HG03469 (cell line): ENCODE results near the gene LRRC59.
"Not testable (repeated sequence)": the region's sequence is repeated elsewhere in the genome, so short reads cannot be mapped to it uniquely, and the experiment has no call there.

ENCODE experiments used
- ATAC-seq: cut with Tn5 transposase; IDR thresholded peaks from one replicate; pipeline ENCODE4 v1.9.1; 2021; ENCODE audit warnings: mild to moderate bottlenecking, moderate library complexity, moderate number of reproducible peaks; ENCODE audit not compliant: unreplicated experiment

Gene LRRC59

GRCh38 chr17:50397111-50397918 lies at the start of gene LRRC59:
Gene LRRC59, minus strand, starts transcription at chr17:50397523. Its CDS starts 206 bp downstream, at chr17:50397317.
- peak; percentile 89 for ATAC-seq

- no peak for ATAC-seq
These were observed 48.5 kb upstream of the LRRC59 start for GRCh38 chr17:50445730-50446325.

- no peak for ATAC-seq
These were observed 47.8 kb upstream of the LRRC59 start for GRCh38 chr17:50444841-50445715.

- ATAC-seq = no peak
These were observed 46.2 kb upstream of the LRRC59 start for GRCh38 chr17:50443505-50443974.

GRCh38 chr17:50440838-50441829 lies 43.8 kb upstream of the LRRC59 start:
- ATAC-seq = no peak

- no peak for ATAC-seq
These were observed 43.0 kb upstream of the LRRC59 start for GRCh38 chr17:50440172-50440837.

GRCh38 chr17:50439008-50439407 lies 41.7 kb upstream of the LRRC59 start:
- no peak for ATAC-seq

- ATAC-seq = no peak
These were observed 40.1 kb upstream of the LRRC59 start for GRCh38 chr17:50437409-50437808.

- ATAC-seq = no peak
These were observed 34.9 kb upstream of the LRRC59 start for GRCh38 chr17:50432125-50432762.

- ATAC-seq = no peak
These were observed 33.7 kb upstream of the LRRC59 start for GRCh38 chr17:50430821-50431618.

- no peak for ATAC-seq
These were observed 32.5 kb upstream of the LRRC59 start for GRCh38 chr17:50429793-50430192.

GRCh38 chr17:50428831-50429424 lies 31.6 kb upstream of the LRRC59 start:
- ATAC-seq = no peak

GRCh38 chr17:50428126-50428525 lies 30.8 kb upstream of the LRRC59 start:
- ATAC-seq = not testable (repeated sequence)

GRCh38 chr17:50426814-50427787 lies 29.8 kb upstream of the LRRC59 start:
- ATAC-seq = no peak

GRCh38 chr17:50426472-50426782 lies 29.1 kb upstream of the LRRC59 start:
- ATAC-seq = no peak

GRCh38 chr17:50425682-50426471 lies 28.6 kb upstream of the LRRC59 start, which contains the start of gene ACSF2:
Gene ACSF2, plus strand, starts transcription at chr17:50426218. Its CDS starts 44 bp downstream, at chr17:50426262.
- no peak for ATAC-seq
